ENCODE results near the gene PLPP6. TPM values are rescaled to one million over a fixed set of nuclear protein-coding genes. Genes with fewer than 3 reads are reported as not detected.

Gene PLPP6
- total and polyA plus RNA-seq, 2 of the 8 experiments (the other 6 are each of a cell fraction or from before 2014, with no cell fraction given) = 11.8 to 13.3 TPM

GRCh38 chr9:4620057-4620765, 41.9 kb upstream of the PLPP6 start:
- CTCF ChIA-PET (ENCODE audit: partially characterized antibody) = interaction anchor here (0.6 to 5.2 kb wide), 7 partner anchors 17 to 353 kb away, joined by 3 to 37 read pairs (median 3); no protein-coding TSS in a partner anchor
- Histone ChIP-seq H4K8ac (ENCODE audit: extremely low read depth, insufficient read depth, low read length) (no peak overlapping the region), H3K4me2 (ENCODE audit: insufficient read depth in 1 of 2, low read depth in 2 of 2, low read length in 2 of 2) (peak overlapping the region in 1 of 2 experiments; percentile 43; a peak in 1 of 4 replicates), H3K36me3 (ENCODE audit: control insufficient read depth in 2 of 4, insufficient read depth in 4 of 4, low read length in 3 of 4) (no peaks in the 10 kb centered on the region), H3K23me2 (ENCODE audit: low read depth, low read length) (no peaks in the 10 kb centered on the region), H3K4ac (replicated peaks; ENCODE audit: insufficient read length, low read depth, low read length) (no peak overlapping the region), H2BK15ac (ENCODE audit: low read length) (0 out of 2 replicates have a peak overlapping the region, but pooled peaks have one; percentile 53), H2AFZ (ENCODE audit: low read length) (no peak overlapping the region), H3K9ac (replicated peaks in 1 of 4; ENCODE audit: extremely low read depth in 1 of 4, low read depth in 3 of 4, low read length in 3 of 4) (no peak overlapping the region; a peak in 1 of 7 replicates), H4K91ac (replicated peaks; ENCODE audit: insufficient read length, low read length) (peak overlapping the region; percentile 63), H2BK12ac (ENCODE audit: low read depth, low read length) (peak overlapping the region; percentile 95), H3K56ac (replicated peaks; ENCODE audit: insufficient read length, low read depth, low read length) (no peak overlapping the region), H3K23ac (ENCODE audit: insufficient read length) (no peak overlapping the region), H3K79me2 (ENCODE audit: control insufficient read depth in 1 of 2, insufficient read depth in 2 of 2, low read length in 2 of 2) (no peaks in the 10 kb centered on the region), H2BK5ac (ENCODE audit: low read depth, low read length) (peak overlapping the region; percentile 73; the same call in 1 of the 2 replicates), H3K18ac (ENCODE audit: extremely low read depth, low read length) (0 out of 2 replicates have a peak overlapping the region, but pooled peaks have one; percentile 42), H2BK20ac (ENCODE audit: low read length) (peak overlapping the region; percentile 68; the same call in 1 of the 2 replicates), H2BK120ac (replicated peaks; ENCODE audit: low read depth, low read length) (no peak overlapping the region), H4K5ac (ENCODE audit: insufficient read length, low read depth, low read length) (no peak overlapping the region), H3K4me1 (replicated peaks in 1 of 4; ENCODE audit: control insufficient read depth in 3 of 4, insufficient read depth in 4 of 4, low read length in 3 of 4) (peaks cover 6 to 18% (median 8%) of the 10 kb centered on the region in 4 experiments), H3K4me3 (ENCODE audit: extremely low read depth in 1 of 4, insufficient read depth in 2 of 4, low read depth in 3 of 4, low read length in 4 of 4) (no peak overlapping the region), H4K20me1 (replicated peaks in 1 of 2; ENCODE audit: control insufficient read depth in 1 of 2, insufficient read depth in 2 of 2, low read length in 2 of 2) (no peaks in the 10 kb centered on the region), H2AK5ac (ENCODE audit: low read depth, low read length) (peak overlapping the region; percentile 75; the same call in 1 of the 2 replicates), H3K14ac (ENCODE audit: insufficient read length) (no peak overlapping the region), H3K9me3 (ENCODE audit: insufficient read depth in 2 of 2, low read depth in 1 of 2, low read length in 1 of 2) (no peaks in the 10 kb centered on the region), H3K27ac (ENCODE audit: low read depth, low read length) (no peak overlapping the region), H3K27me3 (replicated peaks in 1 of 4; ENCODE audit: control insufficient read depth in 3 of 4, extremely low read depth in 1 of 4, insufficient read depth in 3 of 4, low read length in 3 of 4) (no peaks in the 10 kb centered on the region), H3K79me1 (ENCODE audit: low read depth, low read length) (no peaks in the 10 kb centered on the region)
- FAIRE-seq = no peak
- no peak for DNase-seq (ENCODE audit: low read depth in 1 of 2, low spot score in 2 of 2)
- POLR2A ChIA-PET (ENCODE audit: partially characterized antibody) = interaction anchor here (0.5 to 1.0 kb wide), 2 partner anchors 14 to 989 kb away, joined by 3 to 4 read pairs; no protein-coding TSS in a partner anchor
- WGBS, 2 experiments (ENCODE audit: extremely low coverage in 1 of 2, insufficient coverage in 1 of 2, insufficient read length in 1 of 2, insufficient replicate concordance in 2 of 2, low coverage in 1 of 2, low lambda C conversion rate in 2 of 2, missing lambda C conversion rate in 1 of 2) = 86% methylated on average over 3 of the region's 3 CpGs; no CpG with 5 or more reads in 1 of the 2 experiments
- TF ChIP-seq TEAD4 (IDR thresholded peaks at IDR 0.05; ENCODE audit: low read depth, low read length) (no peak), KDM4A (IDR thresholded peaks at IDR 0.05; ENCODE audit: low read depth, low read length, severe bottlenecking) (no peak), GTF2F1 (IDR thresholded peaks at IDR 0.05; ENCODE audit: borderline replicate concordance, low read depth, low read length) (no peak), BACH1 (IDR thresholded peaks at IDR 0.05; ENCODE audit: low read length) (no peak), BRCA1 (IDR thresholded peaks at IDR 0.05; ENCODE audit: low read depth, low read length) (no peak), BCL11A (IDR thresholded peaks at IDR 0.05; ENCODE audit: low read depth in 2 of 2, low read length in 2 of 2) (no peak), USF2 (IDR thresholded peaks at IDR 0.05; ENCODE audit: low read length) (no peak), SAP30 (IDR thresholded peaks at IDR 0.05; ENCODE audit: insufficient read depth, insufficient replicate concordance, low read length) (no peak)

Data from H1 (cell line).